ENCODE results near the gene CUTC.

CUTC gene

GRCh38 chr10:99748823-99749451 is 16.9 kb downstream of the CUTC start:
- Mint-ChIP-seq H3K36me3 (ENCODE audit: low read depth) (peaks cover 38% of the 10 kb centered on the region), H3K4me1 (no peaks in the 10 kb centered on the region), H3K9me3 (no peaks in the 10 kb centered on the region), H3K27ac (peak overlapping the region in 2 of 3 experiments; percentile 1 to 11), H3K27me3 (ENCODE audit: low read depth) (no peaks in the 10 kb centered on the region), H3K4me3 (no peak overlapping the region)
- TF ChIP-seq, protein P1, sequence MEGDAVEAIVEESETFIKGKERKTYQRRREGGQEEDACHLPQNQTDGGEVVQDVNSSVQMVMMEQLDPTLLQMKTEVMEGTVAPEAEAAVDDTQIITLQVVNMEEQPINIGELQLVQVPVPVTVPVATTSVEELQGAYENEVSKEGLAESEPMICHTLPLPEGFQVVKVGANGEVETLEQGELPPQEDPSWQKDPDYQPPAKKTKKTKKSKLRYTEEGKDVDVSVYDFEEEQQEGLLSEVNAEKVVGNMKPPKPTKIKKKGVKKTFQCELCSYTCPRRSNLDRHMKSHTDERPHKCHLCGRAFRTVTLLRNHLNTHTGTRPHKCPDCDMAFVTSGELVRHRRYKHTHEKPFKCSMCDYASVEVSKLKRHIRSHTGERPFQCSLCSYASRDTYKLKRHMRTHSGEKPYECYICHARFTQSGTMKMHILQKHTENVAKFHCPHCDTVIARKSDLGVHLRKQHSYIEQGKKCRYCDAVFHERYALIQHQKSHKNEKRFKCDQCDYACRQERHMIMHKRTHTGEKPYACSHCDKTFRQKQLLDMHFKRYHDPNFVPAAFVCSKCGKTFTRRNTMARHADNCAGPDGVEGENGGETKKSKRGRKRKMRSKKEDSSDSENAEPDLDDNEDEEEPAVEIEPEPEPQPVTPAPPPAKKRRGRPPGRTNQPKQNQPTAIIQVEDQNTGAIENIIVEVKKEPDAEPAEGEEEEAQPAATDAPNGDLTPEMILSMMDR (IDR thresholded peaks at IDR 0.05; ENCODE audit: unreplicated experiment in 3 of 3) = no peak

- no peaks in the 10 kb centered on the region for H3K4me1 Mint-ChIP-seq
- H3K4me3 Mint-ChIP-seq = no peak overlapping the region
- no peaks in the 10 kb centered on the region for H3K9me3 Mint-ChIP-seq
- H3K36me3 Mint-ChIP-seq (ENCODE audit: low read depth) = peaks cover 42% of the 10 kb centered on the region
- TF ChIP-seq, protein P1 (IDR thresholded peaks at IDR 0.05; ENCODE audit: unreplicated experiment in 3 of 3) = no peak
- H3K27me3 Mint-ChIP-seq (ENCODE audit: low read depth) = no peaks in the 10 kb centered on the region
- H3K27ac Mint-ChIP-seq = no peak overlapping the region
These were observed 18.6 kb downstream of the CUTC start for GRCh38 chr10:99750641-99751040.

DNA sequence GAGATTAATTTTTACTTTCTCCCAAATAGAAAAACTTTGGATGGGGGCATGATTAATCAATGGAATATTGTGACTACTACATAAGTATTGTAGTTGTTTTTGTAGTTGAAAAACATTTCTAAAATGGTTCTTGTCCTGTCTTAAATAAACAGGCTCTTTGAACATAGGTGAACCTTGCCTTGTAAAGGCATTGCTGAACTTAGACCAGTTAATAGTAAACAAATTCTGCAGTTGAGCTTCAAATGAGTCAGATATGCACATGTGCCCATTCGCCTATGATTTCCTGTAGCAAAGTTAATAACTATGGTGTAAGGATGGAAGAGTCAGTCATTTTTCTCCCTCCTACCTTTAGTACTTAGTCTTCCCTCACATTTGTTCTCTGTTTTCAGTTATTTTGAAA is 22.6 kb downstream of the CUTC start:
- peaks cover 15% of the 10 kb centered on the region for H3K4me1 Mint-ChIP-seq
- H3K27ac Mint-ChIP-seq = no peak overlapping the region
- H3K9me3 Mint-ChIP-seq = no peaks in the 10 kb centered on the region
- peaks cover 62% of the 10 kb centered on the region for H3K36me3 Mint-ChIP-seq (ENCODE audit: low read depth)
- no peak overlapping the region for H3K4me3 Mint-ChIP-seq
- H3K27me3 Mint-ChIP-seq (ENCODE audit: low read depth) = no peaks in the 10 kb centered on the region
- TF ChIP-seq, protein P1 (IDR thresholded peaks at IDR 0.05; ENCODE audit: unreplicated experiment in 3 of 3) = no peak

DNA sequence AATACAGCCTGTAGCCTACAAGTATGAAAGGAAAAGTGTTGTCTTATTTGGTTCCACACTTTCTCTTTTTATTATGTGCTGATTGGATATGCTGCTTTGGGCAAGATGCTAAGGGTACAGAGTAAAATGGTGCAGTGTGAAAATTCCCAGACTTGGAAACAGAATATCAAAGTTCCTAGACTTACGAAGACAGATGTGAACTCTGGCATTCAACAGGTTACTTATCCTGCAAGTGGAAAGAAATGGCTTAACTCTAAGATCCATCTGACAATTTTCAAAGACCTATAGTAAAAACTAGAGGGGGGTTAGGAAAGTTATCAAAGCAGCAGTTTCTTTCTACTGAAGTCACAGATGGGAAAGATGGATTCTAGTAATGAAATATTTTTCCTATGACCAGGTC is 24.1 kb downstream of the CUTC start:
- peaks cover 17% of the 10 kb centered on the region for H3K4me1 Mint-ChIP-seq
- no peaks in the 10 kb centered on the region for H3K9me3 Mint-ChIP-seq
- H3K27me3 Mint-ChIP-seq (ENCODE audit: low read depth) = no peaks in the 10 kb centered on the region
- peaks cover 66% of the 10 kb centered on the region for H3K36me3 Mint-ChIP-seq (ENCODE audit: low read depth)
- TF ChIP-seq, protein P1 (IDR thresholded peaks at IDR 0.05; ENCODE audit: unreplicated experiment in 3 of 3) = no peak
- H3K27ac Mint-ChIP-seq = no peak overlapping the region
- H3K4me3 Mint-ChIP-seq = no peak overlapping the region

- Mint-ChIP-seq H3K9me3 (peaks cover 3% of the 10 kb centered on the region), H3K36me3 (ENCODE audit: low read depth) (peaks cover 68% of the 10 kb centered on the region), H3K4me1 (peaks cover 23% of the 10 kb centered on the region), H3K27me3 (ENCODE audit: low read depth) (no peaks in the 10 kb centered on the region), H3K27ac (peak overlapping the region; percentile 62 to 69 (median 62)), H3K4me3 (no peak overlapping the region)
- TF ChIP-seq, protein P1 (IDR thresholded peaks at IDR 0.05; ENCODE audit: unreplicated experiment in 3 of 3) = no peak
These were observed 26.3 kb downstream of the CUTC start for GRCh38 chr10:99758211-99758891.

GRCh38 chr10:99760321-99760720 is 28.3 kb downstream of the CUTC start:
- no peak overlapping the region for H3K27ac Mint-ChIP-seq
- H3K4me3 Mint-ChIP-seq = no peak overlapping the region
- peaks cover 57% of the 10 kb centered on the region for H3K36me3 Mint-ChIP-seq (ENCODE audit: low read depth)
- peaks cover 4% of the 10 kb centered on the region for H3K9me3 Mint-ChIP-seq
- TF ChIP-seq, protein P1 (IDR thresholded peaks at IDR 0.05; ENCODE audit: unreplicated experiment in 3 of 3) = no peak
- no peaks in the 10 kb centered on the region for H3K27me3 Mint-ChIP-seq (ENCODE audit: low read depth)
- peaks cover 23% of the 10 kb centered on the region for H3K4me1 Mint-ChIP-seq
